Coronary artery (tissue), 2 donors: ENCODE data around the gene GSG1.

Experiments
- DNase-seq: peaks from one replicate; pipeline ENCODE4 v3.0.0-alpha.2; 2017; ENCODE audit warnings: low spot score
- H3K27ac ChIP-seq, 2 donors: fragments of 200-600 bp; sonication (generic); one replicate each; pipeline ENCODE4 v1.5.1; 2016 to 2019
- H3K4me3 ChIP-seq: fragments of 200-600 bp; sonication (generic); 2 replicates; pipeline ENCODE4 v1.5.1; 2016; ENCODE audit warnings: mild to moderate bottlenecking, moderate library complexity
- CTCF ChIP-seq: fragments of 200-600 bp; sonication (generic); IDR thresholded peaks from one replicate; pipeline ENCODE4 v1.5.1; 2019; ENCODE audit warnings: antibody characterized with exemption

Gene GSG1

GRCh38 chr12:13095266-13095995 lies 8.0 kb downstream of the GSG1 start:
- H3K4me3 ChIP-seq = no peak overlapping the region
- no peak overlapping the region for H3K27ac ChIP-seq
- TF ChIP-seq CTCF = no peak
- no peak for DNase-seq

- no peak for DNase-seq
- Histone ChIP-seq H3K27ac (no peak overlapping the region), H3K4me3 (no peak overlapping the region)
- no peak for TF ChIP-seq CTCF
Measured at GRCh38 chr12:13094367-13094766, 9.1 kb downstream of the GSG1 start.

GRCh38 chr12:13093848-13094220 lies 9.6 kb downstream of the GSG1 start:
- no peak overlapping the region for H3K4me3 ChIP-seq
- no peak for DNase-seq
- H3K27ac ChIP-seq = no peak overlapping the region
- no peak for TF ChIP-seq CTCF

- Histone ChIP-seq H3K27ac (no peak overlapping the region), H3K4me3 (no peak overlapping the region)
- DNase-seq = no peak
- no peak for TF ChIP-seq CTCF
Measured at GRCh38 chr12:13093191-13093847, 10.1 kb downstream of the GSG1 start.

- no peak for TF ChIP-seq CTCF
- H3K4me3 ChIP-seq = no peak overlapping the region
- no peak for DNase-seq
- no peak overlapping the region for H3K27ac ChIP-seq
Measured at GRCh38 chr12:13091832-13092231, 11.6 kb downstream of the GSG1 start.

- Histone ChIP-seq H3K4me3 (no peak overlapping the region), H3K27ac (no peak overlapping the region)
- TF ChIP-seq CTCF = no peak
Measured at GRCh38 chr12:13090054-13090453, 13.4 kb downstream of the GSG1 start.

GRCh38 chr12:13088496-13088895 lies 15.0 kb downstream of the GSG1 start:
- Histone ChIP-seq H3K27ac (no peak overlapping the region), H3K4me3 (no peak overlapping the region)
- no peak for DNase-seq
- no peak for TF ChIP-seq CTCF

More at GRCh38 chr12:13090054-13090453, 13.4 kb downstream of the GSG1 start:
- DNase-seq = no peak
